Calu3 (cell line): ENCODE results near the gene SYCP2L. TPM values are rescaled to one million over a fixed set of nuclear protein-coding genes. Genes with fewer than 3 reads are reported as not detected.
"Not testable (repeated sequence)": the region's sequence is repeated elsewhere in the genome, so short reads cannot be mapped to it uniquely, and the experiment has no call there.

Experiments used
- BruUV-seq: library from RNA; stranded (reverse); fragments of 400-500 nt; replicated peaks from 2 replicates; lab custom pipeline; 2021; lab: Mats Ljungman, UMichigan
- CTCF ChIA-PET: fragments of 300-600 bp; sonication (Branson Sonifier 250); formaldehyde crosslinking; loops from one replicate; lab custom pipeline; 2022; ENCODE audit warnings: antibody characterized with exemption; lab: Charles Lee
- DNase-seq: peaks from one replicate; pipeline ENCODE4 v3.0.0; 2022
- H3K27ac Mint-ChIP-seq: one replicate; pipeline ENCODE4 v1.8.0; 2022; ENCODE audit warnings: mixed read lengths; ENCODE audit not compliant: unreplicated experiment
- H3K27me3 Mint-ChIP-seq: one replicate; pipeline ENCODE4 v1.8.0; 2022; ENCODE audit warnings: mixed read lengths; ENCODE audit not compliant: unreplicated experiment
- H3K36me3 Mint-ChIP-seq: one replicate; pipeline ENCODE4 v1.8.0; 2022; ENCODE audit warnings: mild to moderate bottlenecking, moderate library complexity, mixed read lengths; ENCODE audit not compliant: insufficient read depth, unreplicated experiment
- H3K4me1 Mint-ChIP-seq: one replicate; pipeline ENCODE4 v1.8.0; 2022; ENCODE audit warnings: mild to moderate bottlenecking, low read depth, mixed read lengths; ENCODE audit not compliant: unreplicated experiment
- H3K4me3 Mint-ChIP-seq: one replicate; pipeline ENCODE4 v1.8.0; 2022; ENCODE audit warnings: mild to moderate bottlenecking, low read depth, moderate library complexity, mixed read lengths; ENCODE audit not compliant: unreplicated experiment
- H3K9me3 Mint-ChIP-seq: one replicate; pipeline ENCODE4 v1.8.0; 2022; ENCODE audit warnings: low read depth, mixed read lengths; ENCODE audit not compliant: unreplicated experiment
- CTCF ChIP-seq: fragments of 200-600 bp; IDR thresholded peaks from one replicate; pipeline ENCODE4 v1.8.0; 2022; ENCODE audit warnings: antibody characterized with exemption; ENCODE audit not compliant: unreplicated experiment
- intact Hi-C: fragments of 100-400 bp; cut with micrococcal nuclease; formaldehyde crosslinking; loops from one replicate; pipeline ENCODE4 v1.10.0; 2022; ENCODE audit not compliant: unreplicated experiment
- total RNA-seq: library from RNA; stranded (reverse); gene quantifications from 2 replicates; pipeline ENCODE4 v1.2.3, GENCODE V29; 2022

The SYCP2L gene
- total RNA-seq, 1 experiment from 2014 or later: not detected

- DNase-seq: no peak
- intact Hi-C loops: no loop called here
- no peaks in the 10 kb centered on the region for H3K36me3 Mint-ChIP-seq
- no peak for TF ChIP-seq CTCF
- BruUV-seq: no TSS peak
- peaks cover 8% of the 10 kb centered on the region for H3K4me1 Mint-ChIP-seq
- no peaks in the 10 kb centered on the region for H3K27me3 Mint-ChIP-seq
- H3K9me3 Mint-ChIP-seq: no peaks in the 10 kb centered on the region
- H3K27ac Mint-ChIP-seq: no peak overlapping the region
- CTCF ChIA-PET: no interaction called here
- H3K4me3 Mint-ChIP-seq: no peak overlapping the region
Observed at GRCh38 chr6:10877871-10878270, 9.0 kb upstream of the SYCP2L start.

GRCh38 chr6:10880366-10880765 lies 6.5 kb upstream of the SYCP2L start:
- no peak overlapping the region for H3K4me3 Mint-ChIP-seq
- H3K27me3 Mint-ChIP-seq: no peaks in the 10 kb centered on the region
- BruUV-seq: no TSS peak
- CTCF ChIA-PET: no interaction called here
- H3K27ac Mint-ChIP-seq: no peak overlapping the region
- no peaks in the 10 kb centered on the region for H3K4me1 Mint-ChIP-seq
- intact Hi-C loops: no loop called here
- no peak for TF ChIP-seq CTCF
- DNase-seq: no peak
- H3K36me3 Mint-ChIP-seq: no peaks in the 10 kb centered on the region
- H3K9me3 Mint-ChIP-seq: no peaks in the 10 kb centered on the region

GRCh38 chr6:10882253-10882630 lies 4.6 kb upstream of the SYCP2L start:
- DNase-seq, H3K36me3 Mint-ChIP-seq, H3K27me3 Mint-ChIP-seq, H3K9me3 Mint-ChIP-seq, CTCF ChIA-PET, intact Hi-C loops, H3K4me1 Mint-ChIP-seq, H3K4me3 Mint-ChIP-seq, BruUV-seq, H3K27ac Mint-ChIP-seq: not testable (repeated sequence)

GRCh38 chr6:10882657-10883171 lies 4.1 kb upstream of the SYCP2L start:
- Mint-ChIP-seq H3K36me3 (no peaks in the 10 kb centered on the region), H3K4me3 (no peak overlapping the region), H3K9me3 (no peaks in the 10 kb centered on the region), H3K27me3 (no peaks in the 10 kb centered on the region), H3K4me1 (no peaks in the 10 kb centered on the region), H3K27ac (no peak overlapping the region)
- intact Hi-C loops: no loop called here
- TF ChIP-seq CTCF: no peak
- no TSS peak for BruUV-seq
- no peak for DNase-seq
- CTCF ChIA-PET: no interaction called here

GRCh38 chr6:10883312-10884244 lies 3.3 kb upstream of the SYCP2L start:
- TF ChIP-seq CTCF: no peak
- no peaks in the 10 kb centered on the region for H3K9me3 Mint-ChIP-seq
- no peak overlapping the region for H3K27ac Mint-ChIP-seq
- CTCF ChIA-PET: no interaction called here
- no peak overlapping the region for H3K4me3 Mint-ChIP-seq
- intact Hi-C loops: no loop called here
- BruUV-seq: no TSS peak
- no peaks in the 10 kb centered on the region for H3K36me3 Mint-ChIP-seq
- no peak for DNase-seq
- H3K27me3 Mint-ChIP-seq: no peaks in the 10 kb centered on the region
- no peaks in the 10 kb centered on the region for H3K4me1 Mint-ChIP-seq
